Renal cortex interstitium (tissue), 11 donors: Measurements from ENCODE around the gene EIF5. TPM values are rescaled to one million over a fixed set of nuclear protein-coding genes. Genes with fewer than 3 reads are reported as not detected.

Experiments used
- DNase-seq, 11 donors: peaks; one replicate each; pipeline ENCODE4 v3.0.0-alpha.2; 2013; ENCODE audit warnings: low read depth in 9 of 11, low spot score in 4 of 11; ENCODE audit errors: extremely low read depth in 1 of 11
- polyA plus RNA-seq, 3 donors: library from polyadenylated mRNA; unstranded; fragments of 120-200 nt; gene quantifications; one replicate each; pipeline ENCODE4 v1.2.1, GENCODE V29; 2013; ENCODE audit not compliant: insufficient read length in 3 of 3

EIF5 gene
- polyA plus RNA-seq, 3 donors: 224 to 256 (median 247) TPM

GRCh38 chr14:103385152-103385928 lies 51.3 kb downstream of the EIF5 start, which contains the start of gene MARK3:
Gene MARK3, plus strand, starts transcription at chr14:103385415. Its CDS starts 615 bp downstream, at chr14:103386030.
- DNase-seq: peak; percentile 85 to 97 (median 96)

GRCh38 chr14:103385929-103386712 lies 52.1 kb downstream of the EIF5 start:
- DNase-seq: no peak

- DNase-seq: no peak
Observed at GRCh38 chr14:103386713-103387329, 52.8 kb downstream of the EIF5 start.

GRCh38 chr14:103388664-103389063 lies 54.6 kb downstream of the EIF5 start:
- no peak for DNase-seq

GRCh38 chr14:103390605-103391004 lies 56.6 kb downstream of the EIF5 start:
- no peak for DNase-seq

- DNase-seq: no peak
Observed at GRCh38 chr14:103391048-103391447, 57.0 kb downstream of the EIF5 start.

GRCh38 chr14:103392106-103392505 lies 58.1 kb downstream of the EIF5 start:
- DNase-seq: no peak

GRCh38 chr14:103392572-103392971 lies 58.5 kb downstream of the EIF5 start:
- DNase-seq: no peak

GRCh38 chr14:103393070-103393469 lies 59.0 kb downstream of the EIF5 start:
- DNase-seq: no peak

GRCh38 chr14:103393676-103394626 lies 59.9 kb downstream of the EIF5 start:
- no peak for DNase-seq

Other genes starting within 250 kb of the EIF5 start
- 1 to 10 TPM; 2.4 to 8.7 (median 4.5) TPM for gene EXOC3L4, start 239.5 kb upstream of the EIF5 start, polyA plus RNA-seq
- gene TNFAIP2, start 210.8 kb upstream of the EIF5 start, polyA plus RNA-seq: 10 to 100 TPM; 22.8 to 38.0 (median 31.7) TPM
- gene MARK3, start 51.2 kb downstream of the EIF5 start, polyA plus RNA-seq: 100 to 1,000 TPM; 101 to 113 (median 104) TPM
- gene CKB, start 188.6 kb downstream of the EIF5 start, polyA plus RNA-seq: 100 to 1,000 TPM; 139 to 174 (median 151) TPM
- gene TRMT61A, start 195.0 kb downstream of the EIF5 start, polyA plus RNA-seq: 1 to 10 TPM; 4.9 to 9.3 (median 7.9) TPM
- 10 to 100 TPM; 29.4 to 34.2 (median 30.4) TPM for gene BAG5, start 228.4 kb downstream of the EIF5 start, polyA plus RNA-seq
- 10 to 100 TPM; 39.7 to 41.6 (median 40.5) TPM for gene COA8, start 228.7 kb downstream of the EIF5 start, polyA plus RNA-seq